Activated T-helper 17 cell treated with anti-CD3 and anti-CD28 coated beads, Interleukin-2, amount 50 U/mL, for 72 hours (primary cell): Measurements from ENCODE around the gene BMP2K. TPM values are rescaled to one million over a fixed set of nuclear protein-coding genes. Genes with fewer than 3 reads are reported as not detected.

Source experiments
- ATAC-seq: fragments of 150-1000 bp; cut with Tn5 transposase; replicated peaks from 2 replicates; pipeline ENCODE4 v1.10.0; 2021; ENCODE audit warnings: mild to moderate bottlenecking, moderate library complexity
- H3K27ac Mint-ChIP-seq: one replicate; pipeline ENCODE4 v1.8.0; 2022; ENCODE audit warnings: mixed read lengths
- H3K27me3 Mint-ChIP-seq: one replicate; pipeline ENCODE4 v1.8.0; 2022; ENCODE audit warnings: mixed read lengths
- H3K36me3 Mint-ChIP-seq: one replicate; pipeline ENCODE4 v1.8.0; 2022; ENCODE audit warnings: low read depth, mild to moderate bottlenecking, mixed read lengths
- H3K4me1 Mint-ChIP-seq: one replicate; pipeline ENCODE4 v1.8.0; 2022; ENCODE audit warnings: mixed read lengths
- H3K4me3 Mint-ChIP-seq: one replicate; pipeline ENCODE4 v1.8.0; 2022; ENCODE audit warnings: mild to moderate bottlenecking, mixed read lengths
- H3K9me3 Mint-ChIP-seq: one replicate; pipeline ENCODE4 v1.8.0; 2022; ENCODE audit warnings: mixed read lengths
- total RNA-seq, 2 donors: library from RNA; stranded (reverse); gene quantifications; one replicate each; pipeline ENCODE4 v1.2.3, GENCODE V29; 2022

BMP2K gene
- total RNA-seq, 2 donors from 2014 or later = 10.2 to 13.9 TPM

DNA sequence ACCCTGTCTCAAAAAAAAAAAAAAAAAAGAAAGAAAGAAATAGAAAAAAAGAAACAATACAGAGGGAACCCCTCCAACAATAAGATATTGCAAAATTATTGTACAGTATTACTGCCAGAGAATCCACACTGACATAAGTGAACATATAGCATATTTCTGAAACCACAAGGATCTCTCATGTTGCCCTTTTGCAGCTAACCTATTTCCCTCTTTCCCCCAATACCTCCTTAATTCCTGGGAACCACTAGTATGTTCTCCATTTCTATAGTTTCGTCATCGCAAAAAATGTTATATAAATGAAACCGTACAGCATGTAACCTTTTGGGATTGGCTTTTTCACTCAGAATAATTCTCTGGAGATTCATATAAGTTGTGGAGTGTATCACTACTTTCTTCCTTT is 20.0 kb upstream of the BMP2K start:
- H3K27me3 Mint-ChIP-seq = peaks cover 3% of the 10 kb centered on the region
- no peaks in the 10 kb centered on the region for H3K4me1 Mint-ChIP-seq
- no peaks in the 10 kb centered on the region for H3K36me3 Mint-ChIP-seq
- no peak overlapping the region for H3K27ac Mint-ChIP-seq
- no peaks in the 10 kb centered on the region for H3K9me3 Mint-ChIP-seq
- ATAC-seq = no peak
- no peak overlapping the region for H3K4me3 Mint-ChIP-seq

GRCh38 chr4:78756776-78757175 is 19.4 kb upstream of the BMP2K start:
- Mint-ChIP-seq H3K36me3 (no peaks in the 10 kb centered on the region), H3K27me3 (peaks cover 3% of the 10 kb centered on the region), H3K27ac (no peak overlapping the region), H3K9me3 (no peaks in the 10 kb centered on the region), H3K4me3 (no peak overlapping the region), H3K4me1 (no peaks in the 10 kb centered on the region)
- ATAC-seq = no peak

DNA sequence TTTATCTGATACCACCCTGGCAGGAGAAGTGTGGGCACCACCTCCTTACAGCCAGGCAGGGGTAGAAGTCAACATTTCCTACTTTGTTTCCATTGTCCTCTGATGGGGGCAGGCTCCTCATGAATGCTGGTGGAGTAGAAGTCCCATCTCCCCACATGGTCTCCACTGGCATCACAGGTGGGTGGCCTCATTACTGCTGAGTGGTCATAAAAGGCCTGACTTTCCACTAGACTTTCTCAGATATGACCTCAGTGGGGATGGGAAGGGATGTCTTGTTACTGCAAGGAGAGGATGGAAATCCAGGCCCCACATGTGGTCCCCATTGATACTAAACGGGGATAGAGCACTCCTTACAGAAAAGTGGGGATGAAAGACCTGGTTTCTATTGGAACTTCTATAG is 18.6 kb upstream of the BMP2K start:
- Mint-ChIP-seq H3K27me3 (peaks cover 3% of the 10 kb centered on the region), H3K36me3 (no peaks in the 10 kb centered on the region), H3K4me1 (no peaks in the 10 kb centered on the region), H3K27ac (no peak overlapping the region), H3K4me3 (no peak overlapping the region), H3K9me3 (no peaks in the 10 kb centered on the region)
- ATAC-seq = no peak

GRCh38 chr4:78758085-78758484 is 18.1 kb upstream of the BMP2K start:
- Mint-ChIP-seq H3K36me3 (no peaks in the 10 kb centered on the region), H3K9me3 (no peaks in the 10 kb centered on the region), H3K27me3 (peaks cover 3% of the 10 kb centered on the region), H3K4me3 (no peak overlapping the region), H3K4me1 (no peaks in the 10 kb centered on the region), H3K27ac (no peak overlapping the region)
- ATAC-seq = no peak

DNA sequence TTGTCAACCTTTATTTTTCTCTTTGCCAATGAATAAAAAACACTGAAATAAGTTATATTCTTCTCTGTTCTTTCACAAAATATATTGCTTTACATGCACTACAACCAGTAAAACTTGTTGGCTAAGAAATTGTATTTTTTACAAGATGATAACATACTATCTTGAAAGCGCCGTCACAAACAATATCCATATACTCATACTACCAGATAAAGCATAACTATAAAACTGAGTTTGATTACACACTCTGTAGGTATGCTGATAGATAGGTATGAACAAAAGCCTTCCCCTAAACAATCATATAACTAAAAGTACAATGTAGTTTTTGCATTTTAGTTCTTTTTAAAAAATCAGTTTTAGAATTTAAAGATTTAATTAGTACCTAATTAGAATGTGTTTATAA is 13.6 kb upstream of the BMP2K start:
- ATAC-seq = no peak
- no peaks in the 10 kb centered on the region for H3K4me1 Mint-ChIP-seq
- peaks cover 3% of the 10 kb centered on the region for H3K27me3 Mint-ChIP-seq
- H3K36me3 Mint-ChIP-seq = no peaks in the 10 kb centered on the region
- H3K27ac Mint-ChIP-seq = no peak overlapping the region
- H3K4me3 Mint-ChIP-seq = no peak overlapping the region
- H3K9me3 Mint-ChIP-seq = no peaks in the 10 kb centered on the region

- H3K27ac Mint-ChIP-seq = no peak overlapping the region
- H3K36me3 Mint-ChIP-seq = no peaks in the 10 kb centered on the region
- no peaks in the 10 kb centered on the region for H3K9me3 Mint-ChIP-seq
- ATAC-seq = no peak
- peaks cover 3% of the 10 kb centered on the region for H3K27me3 Mint-ChIP-seq
- H3K4me1 Mint-ChIP-seq = no peaks in the 10 kb centered on the region
- H3K4me3 Mint-ChIP-seq = no peak overlapping the region
Observed at GRCh38 chr4:78763251-78763650, 12.9 kb upstream of the BMP2K start.

GRCh38 chr4:78763763-78764387 is 12.3 kb upstream of the BMP2K start:
- no peak overlapping the region for H3K27ac Mint-ChIP-seq
- H3K27me3 Mint-ChIP-seq = peaks cover 3% of the 10 kb centered on the region
- H3K9me3 Mint-ChIP-seq = no peaks in the 10 kb centered on the region
- no peaks in the 10 kb centered on the region for H3K4me1 Mint-ChIP-seq
- H3K36me3 Mint-ChIP-seq = no peaks in the 10 kb centered on the region
- H3K4me3 Mint-ChIP-seq = no peak overlapping the region
- no peak for ATAC-seq

GRCh38 chr4:78764498-78764961 is 11.6 kb upstream of the BMP2K start:
- no peaks in the 10 kb centered on the region for H3K9me3 Mint-ChIP-seq
- no peak for ATAC-seq
- H3K36me3 Mint-ChIP-seq = no peaks in the 10 kb centered on the region
- no peak overlapping the region for H3K27ac Mint-ChIP-seq
- H3K4me3 Mint-ChIP-seq = no peak overlapping the region
- H3K27me3 Mint-ChIP-seq = peaks cover 3% of the 10 kb centered on the region
- no peaks in the 10 kb centered on the region for H3K4me1 Mint-ChIP-seq

GRCh38 chr4:78765432-78766006 is 10.6 kb upstream of the BMP2K start:
- H3K4me3 Mint-ChIP-seq = no peak overlapping the region
- no peaks in the 10 kb centered on the region for H3K9me3 Mint-ChIP-seq
- no peak overlapping the region for H3K27ac Mint-ChIP-seq
- H3K36me3 Mint-ChIP-seq = no peaks in the 10 kb centered on the region
- H3K27me3 Mint-ChIP-seq = peaks cover 3% of the 10 kb centered on the region
- ATAC-seq = no peak
- H3K4me1 Mint-ChIP-seq = no peaks in the 10 kb centered on the region

DNA sequence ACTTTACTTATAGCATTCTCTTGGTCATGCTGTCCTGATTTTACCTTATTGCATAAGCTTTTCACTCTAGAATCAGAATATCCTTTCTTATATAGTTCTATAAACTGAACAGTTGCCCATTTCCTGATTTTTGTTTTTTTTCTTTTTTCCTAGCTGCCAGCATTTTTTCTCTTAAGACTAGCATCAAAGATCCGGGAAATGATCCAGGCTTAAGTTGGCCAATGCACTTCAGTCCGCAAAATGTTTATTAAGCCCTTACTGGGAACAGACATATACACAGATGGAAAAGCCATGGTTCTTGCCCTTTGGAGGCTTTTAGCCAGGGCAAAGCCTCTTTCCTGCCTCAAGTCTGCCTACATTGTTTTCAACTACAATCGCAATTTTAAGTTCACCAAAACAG is 10.1 kb upstream of the BMP2K start:
- Mint-ChIP-seq H3K36me3 (no peaks in the 10 kb centered on the region), H3K27me3 (peaks cover 3% of the 10 kb centered on the region), H3K9me3 (no peaks in the 10 kb centered on the region), H3K4me1 (no peaks in the 10 kb centered on the region), H3K27ac (no peak overlapping the region), H3K4me3 (no peak overlapping the region)
- no peak for ATAC-seq

GRCh38 chr4:78766650-78767049 is 9.5 kb upstream of the BMP2K start:
- Mint-ChIP-seq H3K4me1 (no peaks in the 10 kb centered on the region), H3K27ac (no peak overlapping the region), H3K36me3 (no peaks in the 10 kb centered on the region), H3K4me3 (no peak overlapping the region), H3K9me3 (no peaks in the 10 kb centered on the region), H3K27me3 (peaks cover 3% of the 10 kb centered on the region)
- ATAC-seq = no peak

DNA sequence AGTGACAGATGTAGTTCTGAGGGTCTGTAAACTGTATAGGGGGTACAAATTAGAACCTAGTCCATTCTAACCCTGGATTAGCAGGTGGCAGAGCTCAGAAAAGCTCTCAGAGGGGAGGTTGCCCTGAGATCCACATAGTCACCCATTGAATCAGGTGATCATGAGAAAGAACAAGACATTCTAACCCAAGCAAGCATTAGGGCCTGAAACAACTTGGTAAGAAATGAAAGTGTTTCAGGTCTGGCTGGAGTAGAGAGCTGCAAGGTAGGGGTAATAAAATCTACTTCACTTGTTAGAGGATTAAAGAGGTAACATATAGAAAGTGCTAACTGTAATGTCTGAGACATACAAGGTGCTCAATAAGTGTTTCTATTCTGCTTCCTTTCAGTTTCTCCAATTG is 8.8 kb upstream of the BMP2K start:
- Mint-ChIP-seq H3K36me3 (no peaks in the 10 kb centered on the region), H3K27ac (no peak overlapping the region), H3K9me3 (no peaks in the 10 kb centered on the region), H3K4me3 (no peak overlapping the region), H3K27me3 (peaks cover 3% of the 10 kb centered on the region), H3K4me1 (no peaks in the 10 kb centered on the region)
- no peak for ATAC-seq

DNA sequence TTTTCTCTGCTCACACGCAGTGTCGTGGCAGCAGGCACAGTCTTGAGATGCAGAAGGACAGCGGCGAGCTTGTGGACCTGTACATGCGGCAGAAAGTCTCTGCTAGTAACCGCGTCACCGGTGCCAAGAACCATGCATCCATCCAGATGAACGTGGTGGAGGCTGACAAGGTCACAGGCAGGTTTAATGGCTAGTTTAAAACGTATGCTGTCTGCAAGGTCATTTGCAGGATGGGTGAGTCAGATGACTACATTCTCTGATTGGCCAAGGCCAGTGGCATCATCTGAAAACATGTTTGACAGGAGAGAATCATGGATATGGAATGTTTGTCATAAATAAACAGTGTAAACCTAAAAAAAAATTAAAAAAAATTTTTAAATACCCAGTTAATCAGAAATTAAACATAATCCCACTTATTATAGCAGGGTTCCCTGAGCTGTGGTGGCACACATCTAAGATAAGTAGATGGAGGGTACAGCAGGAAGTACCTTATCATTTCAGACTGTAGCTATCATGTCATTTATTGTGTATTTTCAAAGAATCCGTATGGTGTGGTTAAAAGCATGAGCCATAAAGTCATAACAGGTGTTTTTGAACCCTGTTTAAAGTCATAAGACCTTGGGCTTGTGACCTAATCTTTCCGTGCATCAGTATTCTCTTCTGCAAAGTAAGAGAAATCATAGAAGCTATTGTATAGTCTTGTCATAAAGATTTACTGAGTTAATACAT is 7.5 kb upstream of the BMP2K start:
- ATAC-seq = peak; percentile 56

GRCh38 chr4:78770091-78770642 is 6.0 kb upstream of the BMP2K start:
- Mint-ChIP-seq H3K9me3 (no peaks in the 10 kb centered on the region), H3K4me1 (no peaks in the 10 kb centered on the region), H3K27me3 (no peaks in the 10 kb centered on the region), H3K36me3 (no peaks in the 10 kb centered on the region), H3K4me3 (no peak overlapping the region), H3K27ac (no peak overlapping the region)
- ATAC-seq = no peak

More for the DNA sequence above, 7.5 kb upstream of the BMP2K start:
- Mint-ChIP-seq H3K36me3 (no peaks in the 10 kb centered on the region), H3K27ac (no peak overlapping the region), H3K4me3 (no peak overlapping the region), H3K9me3 (no peaks in the 10 kb centered on the region), H3K4me1 (no peaks in the 10 kb centered on the region), H3K27me3 (no peaks in the 10 kb centered on the region)

DNA sequence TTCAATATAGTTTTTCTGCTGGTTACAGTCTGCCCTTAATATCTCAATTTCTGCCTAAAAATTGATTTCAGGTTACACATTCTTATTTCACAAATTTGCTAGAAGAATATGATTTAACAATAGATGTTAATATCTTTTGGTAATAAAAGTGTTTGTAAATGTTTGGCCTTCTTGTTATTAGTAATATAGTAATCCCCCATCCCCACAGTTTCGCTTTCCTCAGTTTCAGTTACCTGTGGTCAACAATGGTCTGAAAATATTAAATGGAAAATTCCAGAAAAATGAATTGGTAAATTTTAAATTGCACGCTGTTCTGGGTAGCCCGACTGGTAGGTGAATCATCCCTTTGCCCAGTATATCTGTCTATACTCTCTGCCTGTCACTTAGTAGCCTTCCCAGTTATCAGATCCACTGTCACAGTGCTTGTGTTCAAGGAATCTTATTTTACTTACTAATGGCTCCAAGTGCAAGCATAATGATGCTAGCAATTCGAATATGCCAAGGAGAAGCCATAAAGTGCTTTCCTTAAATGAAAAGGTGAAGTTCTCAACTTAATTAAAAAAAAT is 3.5 kb upstream of the BMP2K start:
- H3K4me3 Mint-ChIP-seq = no peak overlapping the region
- no peaks in the 10 kb centered on the region for H3K9me3 Mint-ChIP-seq
- no peak overlapping the region for H3K27ac Mint-ChIP-seq
- no peaks in the 10 kb centered on the region for H3K4me1 Mint-ChIP-seq
- peaks cover 6% of the 10 kb centered on the region for H3K36me3 Mint-ChIP-seq
- no peak for ATAC-seq
- H3K27me3 Mint-ChIP-seq = no peaks in the 10 kb centered on the region
